ENCODE results near the gene H2AZ1. TPM values are rescaled to one million over a fixed set of nuclear protein-coding genes. Genes with fewer than 3 reads are reported as not detected.

The H2AZ1 gene
- total and polyA plus RNA-seq, 2 donors (not counting 1 experiment from before 2014, with no cell fraction given): 132 to 275 TPM

GRCh38 chr4:99917575-99917974 is 32.5 kb downstream of the H2AZ1 start:
- Histone ChIP-seq H2AFZ (ENCODE audit: low read length) (no peak overlapping the region), H4K20me1 (ENCODE audit: control insufficient read depth, extremely low read depth, insufficient read depth, low read length) (no peaks in the 10 kb centered on the region), H3K4me3 (replicated peaks in 1 of 4; ENCODE audit: control extremely low read depth in 1 of 4, insufficient read depth in 1 of 4, low read depth in 3 of 4, low read length in 4 of 4) (no peak overlapping the region), H3K9ac (ENCODE audit: insufficient read depth, low read length) (no peak overlapping the region), H3K27ac (ENCODE audit: insufficient read depth, low read length) (no peak overlapping the region), H3K4me1 (ENCODE audit: control insufficient read depth, extremely low read depth, insufficient read depth, low read length) (no peaks in the 10 kb centered on the region), H3K36me3 (ENCODE audit: control insufficient read depth, insufficient read depth, low read length) (no peaks in the 10 kb centered on the region), H3K9me3 (ENCODE audit: control insufficient read depth, insufficient read depth, low read depth, low read length) (no peaks in the 10 kb centered on the region), H3K27me3 (ENCODE audit: control insufficient read depth, insufficient read depth, low read length) (no peaks in the 10 kb centered on the region), H3K4me2 (ENCODE audit: extremely low read depth, insufficient read depth, low read length) (no peak overlapping the region), H3K79me2 (ENCODE audit: control insufficient read depth, insufficient read depth, low read length) (no peaks in the 10 kb centered on the region)
- no peak for TF ChIP-seq EZH2 (IDR thresholded peaks at IDR 0.05; ENCODE audit: low read length, missing control alignments)
- TF ChIP-seq CTCF (conservative IDR thresholded peaks at IDR 0.05 in 1 of 2, IDR thresholded peaks at IDR 0.05 in 1 of 2; ENCODE audit: low read depth in 1 of 2, low read length in 2 of 2): no peak
- DNase-seq (ENCODE audit: low read depth in 2 of 2): no peak

GRCh38 chr4:99915449-99915848 is 34.6 kb downstream of the H2AZ1 start:
- no peak overlapping the region for H3K4me3 ChIP-seq (replicated peaks in 1 of 4; ENCODE audit: control extremely low read depth in 1 of 4, insufficient read depth in 1 of 4, low read depth in 3 of 4, low read length in 4 of 4)
- H3K9ac ChIP-seq (ENCODE audit: insufficient read depth, low read length): no peak overlapping the region
- H3K4me1 ChIP-seq (ENCODE audit: control insufficient read depth, extremely low read depth, insufficient read depth, low read length): no peaks in the 10 kb centered on the region
- no peaks in the 10 kb centered on the region for H3K9me3 ChIP-seq (ENCODE audit: control insufficient read depth, insufficient read depth, low read depth, low read length)
- H3K79me2 ChIP-seq (ENCODE audit: control insufficient read depth, insufficient read depth, low read length): no peaks in the 10 kb centered on the region
- H3K4me2 ChIP-seq (ENCODE audit: extremely low read depth, insufficient read depth, low read length): no peak overlapping the region
- no peak for DNase-seq (ENCODE audit: low read depth in 2 of 2)
- H3K27me3 ChIP-seq (ENCODE audit: control insufficient read depth, insufficient read depth, low read length): no peaks in the 10 kb centered on the region
- TF ChIP-seq CTCF (conservative IDR thresholded peaks at IDR 0.05 in 1 of 2, IDR thresholded peaks at IDR 0.05 in 1 of 2; ENCODE audit: low read depth in 1 of 2, low read length in 2 of 2) (no peak), EZH2 (IDR thresholded peaks at IDR 0.05; ENCODE audit: low read length, missing control alignments) (no peak)
- H4K20me1 ChIP-seq (ENCODE audit: control insufficient read depth, extremely low read depth, insufficient read depth, low read length): no peaks in the 10 kb centered on the region
- no peaks in the 10 kb centered on the region for H3K36me3 ChIP-seq (ENCODE audit: control insufficient read depth, insufficient read depth, low read length)
- no peak overlapping the region for H3K27ac ChIP-seq (ENCODE audit: insufficient read depth, low read length)
- no peak overlapping the region for H2AFZ ChIP-seq (ENCODE audit: low read length)

Other genes with a start within 250 kb of the H2AZ1 start
- gene DAPP1, start 133.4 kb downstream of the H2AZ1 start, total RNA-seq: not detected in 2 replicates
- gene DAPP1, start 133.4 kb downstream of the H2AZ1 start, polyA plus RNA-seq: not detected in 2 replicates
- gene LAMTOR3, start 55.8 kb downstream of the H2AZ1 start, total RNA-seq: 23.4 and 24.1 TPM in 2 replicates
- 68.1 and 95.5 TPM in 2 replicates for gene LAMTOR3, start 55.8 kb downstream of the H2AZ1 start, polyA plus RNA-seq
- gene DNAJB14, start 3.7 kb downstream of the H2AZ1 start, total RNA-seq: 30.0 and 41.5 TPM in 2 replicates
- 17.8 and 25.1 TPM in 2 replicates for gene DNAJB14, start 3.7 kb downstream of the H2AZ1 start, polyA plus RNA-seq
- gene DDIT4L, start 240.2 kb upstream of the H2AZ1 start, total RNA-seq: 3.3 and 6.4 TPM in 2 replicates
- gene DDIT4L, start 240.2 kb upstream of the H2AZ1 start, polyA plus RNA-seq: 10.8 and 14.2 TPM in 2 replicates

Measured in fibroblast of lung (primary cell).